Stomach (tissue), 4 donors: Measurements from ENCODE around the gene ZFHX2.

ENCODE experiments used
- CTCF ChIP-seq, 7 experiments: fragments of 450-650 bp in 4 of 7; fragments of 200-600 bp in 3 of 7; sonication (generic) in 3 of 7; IDR thresholded peaks; one replicate each; pipeline ENCODE4 v1.5.1; 2016 to 2019; ENCODE audit warnings: antibody characterized with exemption in 7 of 7, control low read depth in 2 of 7, mild to moderate bottlenecking in 1 of 7
- EP300 ChIP-seq: sonication (generic); formaldehyde crosslinking; IDR thresholded peaks from one replicate; pipeline ENCODE4 v1.6.1; 2017; ENCODE audit warnings: antibody characterized with exemption
- POLR2A ChIP-seq, 4 donors: fragments of 450-650 bp; IDR thresholded peaks; one replicate each; pipeline ENCODE4 v1.6.1; 2016; ENCODE audit warnings: antibody characterized with exemption in 4 of 4, control low read depth in 2 of 4, mild to moderate bottlenecking in 1 of 4, moderate library complexity in 1 of 4
- POLR2AphosphoS5 ChIP-seq, 3 donors: sonication (generic); formaldehyde crosslinking; IDR thresholded peaks; one replicate each; pipeline ENCODE4 v1.6.1; 2016; ENCODE audit warnings: antibody characterized with exemption in 3 of 3

- TF ChIP-seq EP300 (no peak), POLR2A (IDR thresholded peaks at IDR 0.05) (no peak), CTCF (IDR thresholded peaks at IDR 0.05) (no peak), POLR2AphosphoS5 (IDR thresholded peaks at IDR 0.05) (no peak)
Observed at GRCh38 chr14:23600322-23600707, 48.8 kb upstream of the ZFHX2 start.
